ENCODE measurements around the gene MRPL43. TPM values are rescaled to one million over a fixed set of nuclear protein-coding genes. Genes with fewer than 3 reads are reported as not detected.

The MRPL43 gene
- total and polyA plus RNA-seq, 2 experiments from 2014 or later: 60.4 to 126 TPM

GRCh38 chr10:101014230-101014884 lies 27.1 kb upstream of the MRPL43 start:
- Mint-ChIP-seq H3K9me3 (no peaks in the 10 kb centered on the region; the same call in 2 of the 3 replicates), H3K4me1 (peaks cover 23% of the 10 kb centered on the region), H3K36me3 (ENCODE audit: low read depth) (no peaks in the 10 kb centered on the region; the same call in 2 of the 3 replicates), H3K27ac (no peak overlapping the region), H3K27me3 (ENCODE audit: insufficient read depth, low read depth, poor library complexity) (peaks cover 56% of the 10 kb centered on the region), H3K4me3 (no peak overlapping the region)
- ATAC-seq: peak; percentile 23
- H3K36me3 ChIP-seq (ENCODE audit: insufficient read depth): no peaks in the 10 kb centered on the region
- no peak overlapping the region for H2AFZ ChIP-seq
- no peak overlapping the region for H3K4me3 ChIP-seq
- peak; percentile 78 to 89 for TF ChIP-seq CTCF (conservative IDR thresholded peaks at IDR 0.05; ENCODE audit: low read depth in 2 of 2)
- TF ChIP-seq, protein P1, sequence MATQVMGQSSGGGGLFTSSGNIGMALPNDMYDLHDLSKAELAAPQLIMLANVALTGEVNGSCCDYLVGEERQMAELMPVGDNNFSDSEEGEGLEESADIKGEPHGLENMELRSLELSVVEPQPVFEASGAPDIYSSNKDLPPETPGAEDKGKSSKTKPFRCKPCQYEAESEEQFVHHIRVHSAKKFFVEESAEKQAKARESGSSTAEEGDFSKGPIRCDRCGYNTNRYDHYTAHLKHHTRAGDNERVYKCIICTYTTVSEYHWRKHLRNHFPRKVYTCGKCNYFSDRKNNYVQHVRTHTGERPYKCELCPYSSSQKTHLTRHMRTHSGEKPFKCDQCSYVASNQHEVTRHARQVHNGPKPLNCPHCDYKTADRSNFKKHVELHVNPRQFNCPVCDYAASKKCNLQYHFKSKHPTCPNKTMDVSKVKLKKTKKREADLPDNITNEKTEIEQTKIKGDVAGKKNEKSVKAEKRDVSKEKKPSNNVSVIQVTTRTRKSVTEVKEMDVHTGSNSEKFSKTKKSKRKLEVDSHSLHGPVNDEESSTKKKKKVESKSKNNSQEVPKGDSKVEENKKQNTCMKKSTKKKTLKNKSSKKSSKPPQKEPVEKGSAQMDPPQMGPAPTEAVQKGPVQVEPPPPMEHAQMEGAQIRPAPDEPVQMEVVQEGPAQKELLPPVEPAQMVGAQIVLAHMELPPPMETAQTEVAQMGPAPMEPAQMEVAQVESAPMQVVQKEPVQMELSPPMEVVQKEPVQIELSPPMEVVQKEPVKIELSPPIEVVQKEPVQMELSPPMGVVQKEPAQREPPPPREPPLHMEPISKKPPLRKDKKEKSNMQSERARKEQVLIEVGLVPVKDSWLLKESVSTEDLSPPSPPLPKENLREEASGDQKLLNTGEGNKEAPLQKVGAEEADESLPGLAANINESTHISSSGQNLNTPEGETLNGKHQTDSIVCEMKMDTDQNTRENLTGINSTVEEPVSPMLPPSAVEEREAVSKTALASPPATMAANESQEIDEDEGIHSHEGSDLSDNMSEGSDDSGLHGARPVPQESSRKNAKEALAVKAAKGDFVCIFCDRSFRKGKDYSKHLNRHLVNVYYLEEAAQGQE (IDR thresholded peaks at IDR 0.05; ENCODE audit: unreplicated experiment): no peak
- no peaks in the 10 kb centered on the region for H3K9me2 ChIP-seq (ENCODE audit: insufficient read depth)
- no peak overlapping the region for H3K27ac ChIP-seq (ENCODE audit: low read depth)
- H3K27me3 ChIP-seq (ENCODE audit: insufficient read depth): peaks cover 45% of the 10 kb centered on the region
- peaks cover 23% of the 10 kb centered on the region; the same call in 1 of the 2 replicates for H3K4me1 ChIP-seq (ENCODE audit: insufficient read depth)
- no peaks in the 10 kb centered on the region for H4K20me1 ChIP-seq (replicated peaks; ENCODE audit: insufficient read depth)
- H3K4me2 ChIP-seq: peak overlapping the region; percentile 48; the same call in 1 of the 2 replicates
- DNase-seq (ENCODE audit: low spot score): peak; percentile 85
- H3K79me2 ChIP-seq (replicated peaks; ENCODE audit: insufficient read depth): no peaks in the 10 kb centered on the region
- 0 out of 2 replicates have a peak, but pooled peaks cover 4% of the 10 kb centered on the region for H3F3A ChIP-seq (replicated peaks; ENCODE audit: low read depth)

DNA sequence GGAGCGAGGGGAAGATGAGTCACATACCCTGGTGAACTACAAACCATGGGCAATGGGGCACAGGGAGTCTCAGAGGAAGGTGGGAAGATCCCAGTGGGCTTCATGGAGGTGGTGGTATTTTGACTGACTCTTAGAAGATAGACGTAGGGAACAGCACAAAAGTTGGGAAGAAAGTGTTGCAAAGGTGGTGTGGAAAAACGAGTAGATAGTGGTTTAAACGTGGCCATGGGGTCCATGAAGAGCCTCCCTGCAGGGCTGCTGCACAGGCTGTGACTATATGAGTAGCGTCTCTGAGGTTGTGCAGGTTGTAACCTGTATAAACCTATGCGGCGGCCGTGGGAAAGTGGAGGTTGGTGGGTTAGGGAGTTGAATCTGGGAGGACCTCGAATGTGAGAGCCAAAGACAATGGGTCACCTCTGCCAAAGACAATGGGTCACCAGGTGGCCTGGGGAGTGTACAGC lies 26.1 kb upstream of the MRPL43 start:
- no peak for ATAC-seq
- Histone ChIP-seq H3K79me2 (replicated peaks; ENCODE audit: insufficient read depth) (no peaks in the 10 kb centered on the region), H3K4me1 (ENCODE audit: insufficient read depth) (peaks cover 19% of the 10 kb centered on the region; the same call in 1 of the 2 replicates), H3K4me3 (no peak overlapping the region), H4K20me1 (replicated peaks; ENCODE audit: insufficient read depth) (no peaks in the 10 kb centered on the region), H2AFZ (no peak overlapping the region), H3F3A (replicated peaks; ENCODE audit: low read depth) (0 out of 2 replicates have a peak, but pooled peaks cover 4% of the 10 kb centered on the region), H3K27me3 (ENCODE audit: insufficient read depth) (peaks cover 36% of the 10 kb centered on the region), H3K9me2 (ENCODE audit: insufficient read depth) (no peaks in the 10 kb centered on the region), H3K4me2 (no peak overlapping the region), H3K27ac (ENCODE audit: low read depth) (no peak overlapping the region), H3K36me3 (ENCODE audit: insufficient read depth) (no peaks in the 10 kb centered on the region)
- H3K4me3 Mint-ChIP-seq: no peak overlapping the region
- H3K4me1 Mint-ChIP-seq: peaks cover 24% of the 10 kb centered on the region
- H3K27ac Mint-ChIP-seq: no peak overlapping the region
- no peaks in the 10 kb centered on the region for H3K36me3 Mint-ChIP-seq (ENCODE audit: low read depth)
- H3K9me3 Mint-ChIP-seq: no peaks in the 10 kb centered on the region; the same call in 2 of the 3 replicates
- DNase-seq (ENCODE audit: low spot score): no peak
- H3K27me3 Mint-ChIP-seq (ENCODE audit: insufficient read depth, low read depth, poor library complexity): peaks cover 51% of the 10 kb centered on the region
- TF ChIP-seq, protein P1 (IDR thresholded peaks at IDR 0.05; ENCODE audit: unreplicated experiment): no peak
- TF ChIP-seq EZH2phosphoT487 (IDR thresholded peaks at IDR 0.05; ENCODE audit: unreplicated experiment) (no peak), CREB1 (CRISPR knock-in tag; IDR thresholded peaks at IDR 0.05; ENCODE audit: low read depth) (no peak), JUNB (IDR thresholded peaks at IDR 0.05; ENCODE audit: unreplicated experiment) (no peak)
